HCT116 (cell line): ENCODE data around the gene SOCS7. TPM values are rescaled to one million over a fixed set of nuclear protein-coding genes. Genes with fewer than 3 reads are reported as not detected.

Experiments used
- ATAC-seq: fragments of 200-7000 bp; cut with Tn5 transposase; 2 replicates; pipeline ENCODE4 v1.9.1; 2020; ENCODE audit warnings: mild to moderate bottlenecking, moderate library complexity
- BruUV-seq: library from RNA; stranded (reverse); fragments of 400-500 nt; replicated peaks from 2 replicates; lab custom pipeline; 2021; lab: Mats Ljungman, UMichigan
- CTCF ChIA-PET: fragments of 300-600 bp; sonication (Branson Sonifier 250); formaldehyde crosslinking; loops from one replicate; lab custom pipeline; 2021; ENCODE audit warnings: antibody characterized with exemption; lab: Charles Lee
- POLR2A ChIA-PET: fragments of 300-600, 350-600 bp; sonication (Branson Sonifier 250); formaldehyde crosslinking; loops from one replicate; lab custom pipeline; 2021; ENCODE audit warnings: antibody characterized with exemption; lab: Charles Lee
- RAD21 ChIA-PET, 2 experiments: fragments of 300-600 bp; sonication (Branson Sonifier 250); formaldehyde crosslinking; loops; one replicate each; lab custom pipeline; 2023; ENCODE audit warnings: low total read pairs in 2 of 2; ENCODE audit not compliant: uncharacterized antibody in 2 of 2, unreplicated experiment in 2 of 2, low non-redundant PET in 1 of 2; lab: Charles Lee
- DNase-seq: peaks from one replicate; pipeline ENCODE4 v3.0.0-alpha.2; 2010; ENCODE audit warnings: low read depth, low spot score
- H2AFZ ChIP-seq: fragments of 200-600 bp; shearing (Covaris generic), sonication (generic); 2 replicates; pipeline ENCODE4 v1.6.1; 2017; ENCODE audit warnings: low read depth, mixed run types, mixed read lengths, antibody characterized with exemption, low read length; ENCODE audit not compliant: poor library complexity, severe bottlenecking
- H3K27ac ChIP-seq: 2 replicates; pipeline ENCODE4 v1.5.1; 2012; ENCODE audit warnings: low read depth, low read length
- H3K27me3 ChIP-seq: fragments of 200-600 bp; sonication (generic); 2 replicates; pipeline ENCODE4 v1.6.1; 2016; ENCODE audit warnings: mixed run types, low read length, mixed read lengths; ENCODE audit not compliant: insufficient read depth
- H3K36me3 ChIP-seq, 2 experiments: fragments of 200-500 bp in 1 of 2; fragments of 200-600 bp in 1 of 2; sonication (Bioruptor generic) in 1 of 2; sonication (generic) in 1 of 2; 2 replicates each; pipeline versions ENCODE4 v1.5.1 to v1.6.1; 2014 to 2016; ENCODE audit warnings: low read length in 2 of 2, inconsistent platforms in 1 of 2, mixed read lengths in 1 of 2, mixed run types in 1 of 2; ENCODE audit not compliant: insufficient read depth in 2 of 2, control insufficient read depth in 1 of 2
- H3K4me1 ChIP-seq, 2 experiments: fragments of 200-600 bp in 1 of 2; sonication (generic) in 1 of 2; 2 replicates each; pipeline versions ENCODE4 v1.5.1 to v1.6.1; 2012 to 2017; ENCODE audit warnings: low read length in 2 of 2, inconsistent platforms in 1 of 2, mild to moderate bottlenecking in 1 of 2, mixed read lengths in 1 of 2, mixed run types in 1 of 2, moderate library complexity in 1 of 2; ENCODE audit not compliant: insufficient read depth in 2 of 2, control insufficient read depth in 1 of 2
- H3K4me2 ChIP-seq: fragments of 200-600 bp; sonication (generic); 2 replicates; pipeline ENCODE4 v1.6.1; 2017; ENCODE audit warnings: mixed run types, low read length, mixed read lengths
- H3K4me3 ChIP-seq, 2 experiments: fragments of 200-600 bp in 1 of 2; sonication (generic) in 1 of 2; replicated peaks in 1 of 2; 2 replicates each; pipeline ENCODE4 v1.5.1; 2011 to 2016; ENCODE audit warnings: low read length in 2 of 2, control low read depth in 1 of 2, low read depth in 1 of 2, mild to moderate bottlenecking in 1 of 2, mixed read lengths in 1 of 2, mixed run types in 1 of 2
- H3K79me2 ChIP-seq: fragments of 200-600 bp; sonication (generic); 2 replicates; pipeline ENCODE4 v1.6.1; 2017; ENCODE audit warnings: mild to moderate bottlenecking, mixed run types, low read length, moderate library complexity, mixed read lengths; ENCODE audit not compliant: insufficient read depth
- H3K9ac ChIP-seq: fragments of 200-600 bp; sonication (generic); 2 replicates; pipeline ENCODE4 v1.6.1; 2016; ENCODE audit warnings: low read length, mixed read lengths
- H3K9me2 ChIP-seq: fragments of 200-600 bp; sonication (generic), shearing (Covaris generic); 2 replicates; pipeline ENCODE4 v1.6.1; 2017; ENCODE audit warnings: mixed run types, mild to moderate bottlenecking, moderate library complexity; ENCODE audit not compliant: insufficient read depth
- H3K9me3 ChIP-seq, 2 experiments: fragments of 200-500 bp in 1 of 2; fragments of 200-600 bp in 1 of 2; sonication (Bioruptor generic) in 1 of 2; sonication (generic) in 1 of 2; 2 replicates each; pipeline ENCODE4 v1.6.1; 2014 to 2017; ENCODE audit warnings: low read length in 2 of 2, mixed read lengths in 2 of 2, inconsistent platforms in 1 of 2, low read depth in 1 of 2, mild to moderate bottlenecking in 1 of 2, mixed run types in 1 of 2, moderate library complexity in 1 of 2; ENCODE audit not compliant: control insufficient read depth in 1 of 2, insufficient read depth in 1 of 2
- H4K20me1 ChIP-seq: fragments of 200-600 bp; sonication (generic), shearing (Covaris generic); 2 replicates; pipeline ENCODE4 v1.6.1; 2017; ENCODE audit warnings: mixed run types, mild to moderate bottlenecking, moderate library complexity; ENCODE audit not compliant: insufficient read depth
- ATF3 ChIP-seq: IDR thresholded peaks from 2 replicates; pipeline ENCODE4 v1.6.1; 2012
- CBX3 ChIP-seq: IDR thresholded peaks from 2 replicates; pipeline ENCODE4 v1.6.1; 2012; ENCODE audit warnings: low read depth
- CEBPB ChIP-seq: IDR thresholded peaks from 2 replicates; pipeline ENCODE4 v1.6.1; 2012; ENCODE audit warnings: low read depth
- CTCF ChIP-seq, 3 experiments: fragments of 200-600 bp in 1 of 3; sonication (generic) in 1 of 3; IDR thresholded peaks in 2 of 3; conservative IDR thresholded peaks in 1 of 3; 2 replicates each; pipeline ENCODE4 v1.5.1; 2012 to 2017; ENCODE audit warnings: low read depth in 2 of 3, low read length in 2 of 3, antibody characterized with exemption in 1 of 3, borderline replicate concordance in 1 of 3, control low read depth in 1 of 3, mild to moderate bottlenecking in 1 of 3, mixed read lengths in 1 of 3, mixed run types in 1 of 3, moderate library complexity in 1 of 3; ENCODE audit not compliant: insufficient read depth in 1 of 3
- EGR1 ChIP-seq: IDR thresholded peaks from 2 replicates; pipeline ENCODE4 v1.6.1; 2012; ENCODE audit warnings: low read depth
- ELF1 ChIP-seq: IDR thresholded peaks from 2 replicates; pipeline ENCODE4 v1.6.1; 2012; ENCODE audit warnings: low read depth, borderline replicate concordance
- EZH2 ChIP-seq: fragments of 200-600 bp; sonication (generic); IDR thresholded peaks from 2 replicates; pipeline ENCODE4 v1.6.1; 2017; ENCODE audit warnings: antibody characterized with exemption, mixed run types
- EZH2phosphoT487 ChIP-seq: fragments of 200-600 bp; IDR thresholded peaks from 2 replicates; pipeline ENCODE4 v1.6.1; 2018; ENCODE audit warnings: antibody characterized with exemption, borderline replicate concordance
- FOSL1 ChIP-seq: IDR thresholded peaks from 2 replicates; pipeline ENCODE4 v1.6.1; 2012; ENCODE audit warnings: low read depth
- MAX ChIP-seq: IDR thresholded peaks from 2 replicates; pipeline ENCODE4 v1.6.1; 2012
- POLR2A ChIP-seq: IDR thresholded peaks from 2 replicates; pipeline ENCODE4 v1.7.0; 2011; ENCODE audit warnings: borderline replicate concordance; ENCODE audit not compliant: insufficient read depth, insufficient read length; ENCODE audit errors: extremely low read depth
- POLR2AphosphoS5 ChIP-seq: IDR thresholded peaks from 2 replicates; pipeline ENCODE4 v1.6.1; 2011; ENCODE audit warnings: mild to moderate bottlenecking, low read depth, low read length, moderate library complexity
- RAD21 ChIP-seq: IDR thresholded peaks from 2 replicates; pipeline ENCODE4 v1.6.1; 2012; ENCODE audit warnings: low read depth, mild to moderate bottlenecking
- REST ChIP-seq: IDR thresholded peaks from 2 replicates; pipeline ENCODE4 v1.6.1; 2012; ENCODE audit warnings: low read depth
- SP1 ChIP-seq: IDR thresholded peaks from 2 replicates; pipeline ENCODE4 v1.6.1; 2012; ENCODE audit warnings: low read depth
- TCF7L2 ChIP-seq: IDR thresholded peaks from 2 replicates; pipeline ENCODE4 v1.7.0; 2011; ENCODE audit warnings: borderline replicate concordance, inconsistent platforms; ENCODE audit not compliant: insufficient read depth, insufficient read length; ENCODE audit errors: extremely low read depth
- YY1 ChIP-seq: IDR thresholded peaks from 2 replicates; pipeline ENCODE4 v1.6.1; 2011; ENCODE audit warnings: low read length, low read depth, moderate library complexity, mild to moderate bottlenecking; ENCODE audit not compliant: insufficient replicate concordance; ENCODE audit errors: extremely low read depth
- ZBTB33 ChIP-seq: IDR thresholded peaks from 2 replicates; pipeline ENCODE4 v1.6.1; 2011; ENCODE audit warnings: mild to moderate bottlenecking, low read length, moderate library complexity; ENCODE audit not compliant: insufficient replicate concordance; ENCODE audit errors: extremely low read depth
- ZNF274 ChIP-seq: fragments of 200-500 bp; sonication (Bioruptor generic); IDR thresholded peaks from 2 replicates; pipeline ENCODE4 v1.6.1; 2014; ENCODE audit warnings: mild to moderate bottlenecking, low read depth, low read length, inconsistent platforms
- intact Hi-C: fragments of 100-400 bp; cut with micrococcal nuclease; formaldehyde crosslinking; loops from 2 replicates; pipeline ENCODE4 v1.10.0; 2022
- total RNA-seq: library from RNA; stranded (reverse); gene quantifications from one replicate; pipeline ENCODE4 v1.2.1, GENCODE V29; 2021; ENCODE audit not compliant: unreplicated experiment

Gene SOCS7
- total RNA-seq, 1 experiment from 2014 or later: 49.9 TPM

GRCh38 chr17:38448208-38448771 lies 96.6 kb downstream of the SOCS7 start:
- CTCF ChIA-PET: no interaction called here
- H3K79me2 ChIP-seq: no peaks in the 10 kb centered on the region
- POLR2A ChIA-PET: interaction anchor here (0.7 kb wide), 1 partner anchor 14 kb away, joined by 3 read pairs; no protein-coding TSS in a partner anchor

More at GRCh38 chr17:38448208-38448771, 96.6 kb downstream of the SOCS7 start:
- no peak overlapping the region for H3K27ac ChIP-seq
- BruUV-seq: no TSS peak
- no peaks in the 10 kb centered on the region for H3K9me3 ChIP-seq
- intact Hi-C loops: no loop called here
- RAD21 ChIA-PET: no interaction called here
- no peak overlapping the region for H2AFZ ChIP-seq
- no peak overlapping the region for H3K9ac ChIP-seq
- no peaks in the 10 kb centered on the region for H3K9me2 ChIP-seq
- no peak for TF ChIP-seq MAX
- TF ChIP-seq SP1: no peak
- TF ChIP-seq CTCF (IDR thresholded peaks at IDR 0.05 in 2 of 3, conservative IDR thresholded peaks at IDR 0.05 in 1 of 3; ENCODE audit: borderline replicate concordance in 1 of 3, insufficient read depth in 1 of 3, low read depth in 2 of 3, low read length in 2 of 3): no peak
- TF ChIP-seq ATF3: no peak
- TF ChIP-seq CEBPB: no peak
- TF ChIP-seq CBX3: no peak
- no peak for TF ChIP-seq POLR2A
- no peak for TF ChIP-seq YY1
- TF ChIP-seq RAD21: no peak
- no peak for TF ChIP-seq TCF7L2
- no peak for TF ChIP-seq ZNF274
- TF ChIP-seq FOSL1: no peak
- TF ChIP-seq EZH2phosphoT487: no peak
- no peak for TF ChIP-seq EGR1
- no peak for TF ChIP-seq REST
- no peak for TF ChIP-seq ZBTB33
- TF ChIP-seq ELF1: no peak
- no peak for TF ChIP-seq POLR2AphosphoS5
- TF ChIP-seq EZH2: no peak
- peaks cover 61 to 71% of the 10 kb centered on the region in 2 experiments for H3K4me1 ChIP-seq
- no peaks in the 10 kb centered on the region for H4K20me1 ChIP-seq
- ATAC-seq (no peak), DNase-seq (no peak)
- no peak overlapping the region for H3K4me3 ChIP-seq
- no peaks in the 10 kb centered on the region for H3K36me3 ChIP-seq
- no peak overlapping the region for H3K4me2 ChIP-seq
- H3K27me3 ChIP-seq: no peaks in the 10 kb centered on the region
